Kidney (tissue), 14 donors: ENCODE results near the gene HOXA9. TPM values are rescaled to one million over a fixed set of nuclear protein-coding genes. Genes with fewer than 3 reads are reported as not detected.
A peak's percentile ranks its signal among the peaks of the same experiment; 100 is the strongest.

Source experiments
- DNase-seq, 5 donors: peaks; one replicate each; pipeline ENCODE4 v3.0.0-alpha.2; 2013 to 2020
- FAIRE-seq: peaks from 2 replicates; lab custom pipeline; 2012; peaks lifted over from hg19 to GRCh38; lab: Jason Lieb, UNC
- H3K27ac ChIP-seq, 2 donors: one replicate each; pipeline ENCODE4 v1.7.0; 2013; ENCODE audit warnings: low read depth in 2 of 2, low read length in 2 of 2, inconsistent platforms in 1 of 2
- H3K27me3 ChIP-seq: one replicate; pipeline ENCODE4 v1.7.1; 2013; ENCODE audit warnings: low read length, inconsistent platforms; ENCODE audit not compliant: control insufficient read depth, insufficient read depth
- H3K36me3 ChIP-seq, 3 donors: one replicate each; pipeline versions ENCODE4 v1.7.0 to v1.7.1; 2013; ENCODE audit warnings: low read length in 3 of 3, control low read depth in 1 of 3, inconsistent platforms in 1 of 3; ENCODE audit not compliant: insufficient read depth in 3 of 3, control insufficient read depth in 2 of 3
- H3K4me1 ChIP-seq, 3 donors: one replicate each; pipeline versions ENCODE4 v1.7.0 to v1.7.1; 2013; ENCODE audit warnings: low read length in 3 of 3, inconsistent platforms in 1 of 3, low read depth in 1 of 3; ENCODE audit not compliant: control insufficient read depth in 2 of 3, insufficient read depth in 2 of 3
- H3K4me3 ChIP-seq, 3 donors: one replicate each; pipeline versions ENCODE4 v1.7.0 to v1.8.1; 2013; ENCODE audit warnings: low read length in 3 of 3, control low read depth in 1 of 3, inconsistent platforms in 1 of 3
- H3K9ac ChIP-seq, 3 donors: one replicate each; pipeline versions ENCODE4 v1.7.0 to v1.7.1; 2013; ENCODE audit warnings: low read length in 3 of 3, control low read depth in 1 of 3, inconsistent platforms in 1 of 3
- H3K9me3 ChIP-seq, 3 donors: one replicate each; pipeline versions ENCODE4 v1.7.0 to v1.7.1; 2013; ENCODE audit warnings: low read length in 3 of 3, control low read depth in 1 of 3, inconsistent platforms in 1 of 3; ENCODE audit not compliant: control insufficient read depth in 2 of 3, insufficient read depth in 1 of 3
- intact Hi-C: fragments of 100-400 bp; cut with DNase I; formaldehyde crosslinking; loops from one replicate; pipeline ENCODE4 v1.11.1; 2022
- polyA plus RNA-seq: library from polyadenylated mRNA; stranded (reverse); fragments of 350-450 nt; fragmentation: Illumina TruSeq; extraction: RNeasy Lipid Tissue Mini Kit (QIAGEN cat#74804); gene quantifications from one replicate; pipeline ENCODE4 v1.2.3, GENCODE V29; 2014; ENCODE audit warnings: low read depth, low replicate concordance; ENCODE audit not compliant: insufficient read depth
- total RNA-seq: library from RNA; stranded (reverse); fragmentation: NEBNext Ultra II Directional; extraction: Animal tissue kit (Norgen Biotek cat#: 25700); gene quantifications from one replicate; pipeline ENCODE4 v1.2.1, GENCODE V29; 2021
- TF ChIP-seq, protein P1 (sequence below): IDR thresholded peaks from 3 replicates; pipeline ENCODE4 v1.5.1; 2012; ENCODE audit warnings: mild to moderate bottlenecking, moderate library complexity, borderline replicate concordance; ENCODE audit not compliant: insufficient read depth; ENCODE audit errors: extremely low read depth
- donor health status: control.
- donor health status: control.
- donor health status: control.
- donor health status: control.
- donor health status: control.
- donor health status: DM: yes; HTN: yes; CAD: no.
- donor health status: Normal renal cell carcinoma (clear cell type).

The HOXA9 gene
- total and polyA plus RNA-seq, 2 donors from 2014 or later: 36.7 to 36.8 TPM

- Histone ChIP-seq H3K9me3 (no peaks in the 10 kb centered on the region), H3K27ac (peak overlapping the region; percentile 61 to 78), H3K36me3 (no peaks in the 10 kb centered on the region), H3K4me3 (peak overlapping the region; percentile 49 to 86 (median 67)), H3K9ac (peak overlapping the region; percentile 56 to 63 (median 58)), H3K4me1 (peaks cover 0 to 4% (median 0%) of the 10 kb centered on the region in 3 donors), H3K27me3 (no peaks in the 10 kb centered on the region)
- intact Hi-C loops: loop anchor here (10.0 kb wide), 1 partner anchor 1322 kb away; no protein-coding TSS in a partner anchor
- TF ChIP-seq, protein P1, sequence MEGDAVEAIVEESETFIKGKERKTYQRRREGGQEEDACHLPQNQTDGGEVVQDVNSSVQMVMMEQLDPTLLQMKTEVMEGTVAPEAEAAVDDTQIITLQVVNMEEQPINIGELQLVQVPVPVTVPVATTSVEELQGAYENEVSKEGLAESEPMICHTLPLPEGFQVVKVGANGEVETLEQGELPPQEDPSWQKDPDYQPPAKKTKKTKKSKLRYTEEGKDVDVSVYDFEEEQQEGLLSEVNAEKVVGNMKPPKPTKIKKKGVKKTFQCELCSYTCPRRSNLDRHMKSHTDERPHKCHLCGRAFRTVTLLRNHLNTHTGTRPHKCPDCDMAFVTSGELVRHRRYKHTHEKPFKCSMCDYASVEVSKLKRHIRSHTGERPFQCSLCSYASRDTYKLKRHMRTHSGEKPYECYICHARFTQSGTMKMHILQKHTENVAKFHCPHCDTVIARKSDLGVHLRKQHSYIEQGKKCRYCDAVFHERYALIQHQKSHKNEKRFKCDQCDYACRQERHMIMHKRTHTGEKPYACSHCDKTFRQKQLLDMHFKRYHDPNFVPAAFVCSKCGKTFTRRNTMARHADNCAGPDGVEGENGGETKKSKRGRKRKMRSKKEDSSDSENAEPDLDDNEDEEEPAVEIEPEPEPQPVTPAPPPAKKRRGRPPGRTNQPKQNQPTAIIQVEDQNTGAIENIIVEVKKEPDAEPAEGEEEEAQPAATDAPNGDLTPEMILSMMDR: no peak
- no peak for FAIRE-seq
- peak in 4 of 5 donors; percentile 40 to 61 (median 56) for DNase-seq
Measured at GRCh38 chr7:27176962-27177794, 11.8 kb upstream of the HOXA9 start.

DNA sequence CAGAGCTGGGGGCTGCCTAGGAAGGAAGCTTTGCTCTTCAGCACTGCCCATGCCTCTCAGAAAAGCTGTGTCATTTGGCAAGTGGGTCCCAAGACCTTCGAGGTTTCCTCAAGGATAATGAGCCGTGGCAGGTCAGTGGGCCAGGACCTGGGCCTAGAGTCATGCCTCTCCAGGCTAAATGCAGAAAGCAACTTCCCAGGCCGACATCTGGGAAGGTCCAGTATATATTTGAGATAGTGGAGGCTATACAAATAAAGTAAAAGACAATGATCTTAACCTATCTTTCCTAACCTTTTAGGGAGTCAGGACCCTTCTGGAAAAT, 11.1 kb upstream of the HOXA9 start:
- H3K4me3 ChIP-seq: peak overlapping the region; percentile 5 to 86 (median 67)
- H3K36me3 ChIP-seq: no peaks in the 10 kb centered on the region
- H3K9me3 ChIP-seq: no peaks in the 10 kb centered on the region
- intact Hi-C loops: loop anchor here (10.0 kb wide), 1 partner anchor 1322 kb away; no protein-coding TSS in a partner anchor
- DNase-seq (no peak), FAIRE-seq (no peak)
- TF ChIP-seq, protein P1: no peak
- H3K9ac ChIP-seq: peak overlapping the region in 2 of 3 donors; percentile 16 to 56
- peaks cover 0 to 4% (median 0%) of the 10 kb centered on the region in 3 donors for H3K4me1 ChIP-seq
- peak overlapping the region; percentile 78 to 82 for H3K27ac ChIP-seq
- no peaks in the 10 kb centered on the region for H3K27me3 ChIP-seq

GRCh38 chr7:27175626-27176523, 10.5 kb upstream of the HOXA9 start:
- peak overlapping the region; percentile 38 to 56 (median 55) for H3K9ac ChIP-seq
- intact Hi-C loops: loop anchor here (10.0 kb wide), 1 partner anchor 1321 kb away; no protein-coding TSS in a partner anchor
- peak overlapping the region; percentile 78 to 82 for H3K27ac ChIP-seq
- FAIRE-seq: no peak
- peaks cover 0 to 4% (median 0%) of the 10 kb centered on the region in 3 donors for H3K4me1 ChIP-seq
- no peaks in the 10 kb centered on the region for H3K36me3 ChIP-seq
- peak in 4 of 5 donors; percentile 45 to 76 (median 54) for DNase-seq
- TF ChIP-seq, protein P1: no peak
- no peaks in the 10 kb centered on the region for H3K27me3 ChIP-seq
- no peaks in the 10 kb centered on the region for H3K9me3 ChIP-seq
- H3K4me3 ChIP-seq: peak overlapping the region; percentile 7 to 86 (median 67)
